Measurements from ENCODE around the gene MAGI1. TPM values are rescaled to one million over a fixed set of nuclear protein-coding genes. Genes with fewer than 3 reads are reported as not detected.

Gene MAGI1
- total RNA-seq, 4 donors from 2014 or later, result 49.5 to 72.1 (median 67.6) TPM

DNA sequence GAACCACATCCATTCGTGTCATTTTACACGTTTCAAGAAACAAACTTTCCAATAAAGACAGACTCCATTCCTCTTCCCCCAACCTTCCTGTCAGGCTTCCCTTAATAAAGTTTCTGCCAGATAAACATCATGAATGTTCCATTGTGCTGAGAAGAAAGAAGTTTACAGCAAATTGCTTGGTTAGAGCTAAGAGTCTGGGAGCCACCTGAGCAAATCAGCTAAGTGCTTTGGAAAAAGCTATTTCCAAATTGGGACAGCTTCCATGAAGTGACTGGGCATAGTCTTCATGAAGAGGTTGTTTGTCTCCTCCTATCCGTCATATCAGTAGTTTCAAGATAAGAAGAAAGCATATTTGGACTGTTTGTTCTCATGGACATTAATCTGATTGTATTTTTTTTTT lies 77.0 kb downstream of the MAGI1 start:
- Histone ChIP-seq H3K27me3 (no peaks in the 10 kb centered on the region), H3K4me3 (no peak overlapping the region), H3K36me3 (no peaks in the 10 kb centered on the region), H3K27ac (peak overlapping the region in 2 of 4 donors; percentile 27 to 36), H3K9me3 (no peaks in the 10 kb centered on the region), H3K4me1 (peaks cover 0 to 7% (median 0%) of the 10 kb centered on the region in 4 donors)
- TF ChIP-seq, protein P1, sequence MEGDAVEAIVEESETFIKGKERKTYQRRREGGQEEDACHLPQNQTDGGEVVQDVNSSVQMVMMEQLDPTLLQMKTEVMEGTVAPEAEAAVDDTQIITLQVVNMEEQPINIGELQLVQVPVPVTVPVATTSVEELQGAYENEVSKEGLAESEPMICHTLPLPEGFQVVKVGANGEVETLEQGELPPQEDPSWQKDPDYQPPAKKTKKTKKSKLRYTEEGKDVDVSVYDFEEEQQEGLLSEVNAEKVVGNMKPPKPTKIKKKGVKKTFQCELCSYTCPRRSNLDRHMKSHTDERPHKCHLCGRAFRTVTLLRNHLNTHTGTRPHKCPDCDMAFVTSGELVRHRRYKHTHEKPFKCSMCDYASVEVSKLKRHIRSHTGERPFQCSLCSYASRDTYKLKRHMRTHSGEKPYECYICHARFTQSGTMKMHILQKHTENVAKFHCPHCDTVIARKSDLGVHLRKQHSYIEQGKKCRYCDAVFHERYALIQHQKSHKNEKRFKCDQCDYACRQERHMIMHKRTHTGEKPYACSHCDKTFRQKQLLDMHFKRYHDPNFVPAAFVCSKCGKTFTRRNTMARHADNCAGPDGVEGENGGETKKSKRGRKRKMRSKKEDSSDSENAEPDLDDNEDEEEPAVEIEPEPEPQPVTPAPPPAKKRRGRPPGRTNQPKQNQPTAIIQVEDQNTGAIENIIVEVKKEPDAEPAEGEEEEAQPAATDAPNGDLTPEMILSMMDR (IDR thresholded peaks at IDR 0.05), result no peak
- no peak for TF ChIP-seq POLR2A (IDR thresholded peaks at IDR 0.05)
- no peak for DNase-seq

DNA sequence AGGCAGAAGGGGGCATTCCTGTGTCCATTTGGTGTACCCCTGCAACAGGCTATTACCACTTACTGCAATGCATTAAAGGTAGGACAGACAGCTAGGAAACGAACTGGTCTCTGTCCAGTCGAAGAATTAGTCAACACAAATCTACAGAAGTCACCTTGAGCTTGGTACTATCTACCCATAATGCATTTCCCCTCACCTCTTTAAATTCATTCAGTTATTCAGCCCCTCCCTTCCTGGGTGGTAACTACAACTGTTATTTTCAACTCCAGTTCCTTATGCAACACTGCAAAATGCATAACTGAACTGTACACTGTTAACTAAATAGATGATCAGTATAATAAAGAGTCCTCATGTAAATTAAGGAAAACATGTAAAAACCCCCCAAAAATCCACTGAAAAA lies 77.6 kb downstream of the MAGI1 start:
- Histone ChIP-seq H3K36me3 (no peaks in the 10 kb centered on the region), H3K4me1 (peaks cover 0 to 7% (median under 1%) of the 10 kb centered on the region in 4 donors), H3K9me3 (no peaks in the 10 kb centered on the region), H3K4me3 (no peak overlapping the region), H3K27ac (no peak overlapping the region), H3K27me3 (no peaks in the 10 kb centered on the region)
- TF ChIP-seq, protein P1 (IDR thresholded peaks at IDR 0.05), result no peak
- no peak for TF ChIP-seq POLR2A (IDR thresholded peaks at IDR 0.05)
- no peak for DNase-seq

DNA sequence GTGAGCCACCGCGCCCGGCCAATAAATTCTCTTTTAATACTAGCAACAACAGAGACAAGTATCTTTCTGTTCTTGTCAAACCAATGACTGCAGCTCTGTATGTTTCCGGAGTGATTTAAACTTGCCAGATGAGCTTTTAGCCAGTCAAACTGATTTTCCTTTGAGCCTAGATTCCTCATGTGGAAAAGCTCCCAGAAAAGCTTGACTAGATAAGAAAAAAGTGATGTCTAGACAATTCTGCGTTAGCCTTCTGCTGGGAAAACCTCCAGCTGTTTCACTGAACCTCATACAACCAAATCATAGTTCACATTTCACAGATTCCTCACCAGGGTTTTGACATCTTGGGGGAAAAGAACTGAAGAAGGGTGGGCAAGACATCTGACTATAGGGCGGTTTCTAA lies 78.6 kb downstream of the MAGI1 start:
- no peak overlapping the region for H3K27ac ChIP-seq

DNA sequence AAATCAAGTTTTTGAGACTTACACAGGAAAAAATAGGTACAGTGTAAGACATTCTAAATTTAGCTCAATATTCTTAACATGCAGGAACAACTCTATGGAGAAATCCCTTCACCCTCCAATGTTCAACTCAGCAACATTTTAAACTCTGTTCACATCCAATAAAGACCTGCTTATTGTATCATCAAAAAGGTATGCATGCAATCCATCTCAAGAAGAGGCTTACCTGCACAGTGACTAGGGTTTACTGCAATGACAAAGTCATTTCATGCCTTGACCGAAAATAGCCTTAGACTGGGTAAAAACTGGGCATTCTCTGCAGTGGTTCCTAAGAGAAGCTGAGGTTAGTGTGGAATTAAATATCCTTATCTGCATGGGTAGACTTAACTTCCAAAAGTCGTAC lies 80.5 kb downstream of the MAGI1 start:
- TF ChIP-seq POLR2A (IDR thresholded peaks at IDR 0.05), result no peak
- TF ChIP-seq, protein P1 (IDR thresholded peaks at IDR 0.05), result no peak
- no peak overlapping the region for H3K4me3 ChIP-seq
- H3K9me3 ChIP-seq, result no peaks in the 10 kb centered on the region
- H3K27me3 ChIP-seq, result no peaks in the 10 kb centered on the region
- H3K36me3 ChIP-seq, result no peaks in the 10 kb centered on the region
- no peak for DNase-seq
- H3K27ac ChIP-seq, result no peak overlapping the region
- H3K4me1 ChIP-seq, result peaks cover 0 to 27% (median 0%) of the 10 kb centered on the region in 4 donors

More for the DNA sequence above, 78.6 kb downstream of the MAGI1 start:
- no peak overlapping the region for H3K4me3 ChIP-seq
- peaks cover 0 to 12% (median 3%) of the 10 kb centered on the region in 4 donors for H3K4me1 ChIP-seq
- no peak for DNase-seq
- H3K9me3 ChIP-seq, result no peaks in the 10 kb centered on the region
- no peaks in the 10 kb centered on the region for H3K36me3 ChIP-seq
- TF ChIP-seq, protein P1 (IDR thresholded peaks at IDR 0.05), result no peak
- TF ChIP-seq POLR2A (IDR thresholded peaks at IDR 0.05), result no peak
- no peaks in the 10 kb centered on the region for H3K27me3 ChIP-seq

DNA sequence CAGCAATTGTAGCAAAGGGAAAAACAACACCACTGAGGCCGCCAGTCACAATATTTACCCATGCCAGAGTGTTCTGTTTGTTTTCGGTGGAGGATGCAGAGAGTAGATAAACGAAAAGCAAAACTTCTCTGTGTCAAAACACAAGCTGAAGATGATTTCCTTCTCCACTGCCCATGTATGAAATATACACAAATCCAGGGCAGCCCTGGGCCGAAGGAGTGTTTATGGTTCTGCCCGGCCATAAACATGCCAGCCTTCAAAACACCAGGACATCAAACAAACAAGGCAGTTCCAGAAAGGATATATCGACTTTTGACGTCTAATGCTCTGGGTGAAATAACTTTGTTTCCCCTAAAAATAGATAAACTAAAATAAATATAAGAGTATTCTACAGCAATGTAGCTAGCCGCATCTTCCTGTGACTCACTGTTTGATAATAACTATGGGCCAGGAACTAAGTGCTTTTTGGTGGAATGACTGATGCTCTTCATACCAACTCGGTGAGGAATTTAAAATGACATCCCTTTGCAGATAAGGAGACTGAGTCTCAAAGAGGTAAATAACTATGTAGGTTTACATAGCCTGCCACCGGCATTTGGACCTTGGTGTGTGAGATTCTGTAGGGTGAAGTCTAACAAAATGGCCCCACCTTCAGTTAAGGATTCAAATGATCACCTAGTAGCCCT lies 82.8 kb downstream of the MAGI1 start:
- H3K27ac ChIP-seq, result peak overlapping the region in 1 of 4 donors; percentile 10
- DNase-seq, result no peak

More for the DNA sequence above, 82.8 kb downstream of the MAGI1 start:
- Histone ChIP-seq H3K9me3 (no peaks in the 10 kb centered on the region), H3K36me3 (no peaks in the 10 kb centered on the region), H3K4me1 (peaks cover 0 to 41% (median 0%) of the 10 kb centered on the region in 4 donors), H3K27me3 (no peaks in the 10 kb centered on the region), H3K4me3 (no peak overlapping the region)
- TF ChIP-seq, protein P1 (IDR thresholded peaks at IDR 0.05), result no peak
- TF ChIP-seq POLR2A (IDR thresholded peaks at IDR 0.05), result no peak
